CD14-positive monocyte (primary cell): ENCODE data around the gene AK1. TPM values are rescaled to one million over a fixed set of nuclear protein-coding genes. Genes with fewer than 3 reads are reported as not detected.

Source experiments
- DNase-seq, 3 donors: peaks; one replicate each; pipeline ENCODE4 v3.0.0-alpha.2; 2011 to 2022
- H2AFZ ChIP-seq: 2 replicates; pipeline ENCODE4 v1.6.0; 2012; ENCODE audit warnings: mild to moderate bottlenecking, low read depth, low read length, inconsistent platforms; ENCODE audit not compliant: insufficient read depth, poor library complexity, severe bottlenecking
- H3K27ac ChIP-seq, 2 donors: 1 replicate in 1 of 2; 2 replicates in 1 of 2; pipeline ENCODE4 v1.5.1; 2012 to 2013; ENCODE audit warnings: low read length in 2 of 2, control low read depth in 1 of 2, inconsistent platforms in 1 of 2, low read depth in 1 of 2, mild to moderate bottlenecking in 1 of 2
- H3K27me3 ChIP-seq, 2 donors: one replicate each; pipeline versions ENCODE4 v1.6.0 to v1.6.1; 2011 to 2013; ENCODE audit warnings: low read length in 2 of 2; ENCODE audit not compliant: control insufficient read depth in 2 of 2, insufficient read depth in 2 of 2
- H3K36me3 ChIP-seq, 2 donors: replicated peaks in 1 of 2; 1 replicate in 1 of 2; 2 replicates in 1 of 2; pipeline versions ENCODE4 v1.5.1 to v1.6.1; 2012 to 2013; ENCODE audit warnings: low read length in 2 of 2, control low read depth in 1 of 2, inconsistent platforms in 1 of 2, mild to moderate bottlenecking in 1 of 2; ENCODE audit not compliant: insufficient read depth in 2 of 2, control insufficient read depth in 1 of 2
- H3K4me1 ChIP-seq, 2 donors: 1 replicate in 1 of 2; 2 replicates in 1 of 2; pipeline versions ENCODE4 v1.5.1 to v1.6.1; 2012 to 2013; ENCODE audit warnings: low read length in 2 of 2, control low read depth in 1 of 2, inconsistent platforms in 1 of 2, mild to moderate bottlenecking in 1 of 2, moderate library complexity in 1 of 2; ENCODE audit not compliant: insufficient read depth in 2 of 2, control insufficient read depth in 1 of 2
- H3K4me2 ChIP-seq: replicated peaks from 2 replicates; pipeline ENCODE3; 2012; ENCODE audit warnings: low read length, moderate library complexity, mild to moderate bottlenecking; ENCODE audit not compliant: poor library complexity, severe bottlenecking; ENCODE audit errors: extremely low read depth
- H3K4me3 ChIP-seq, 3 experiments: fragments of 200-600 bp in 1 of 3; sonication (generic) in 1 of 3; replicated peaks in 1 of 3; 1 replicate in 2 of 3; 2 replicates in 1 of 3; pipeline ENCODE4 v1.5.1; 2011 to 2013; ENCODE audit warnings: low read length in 3 of 3, mild to moderate bottlenecking in 3 of 3, control low read depth in 2 of 3, low read depth in 2 of 3, inconsistent platforms in 1 of 3, moderate library complexity in 1 of 3
- H3K79me2 ChIP-seq: 2 replicates; pipeline ENCODE4 v1.6.0; 2012; ENCODE audit warnings: mild to moderate bottlenecking, control low read depth, inconsistent platforms, low read length, moderate library complexity; ENCODE audit not compliant: insufficient read depth
- H3K9ac ChIP-seq: 2 replicates; pipeline ENCODE4 v1.6.0; 2017; ENCODE audit warnings: low read length, mild to moderate bottlenecking; ENCODE audit not compliant: insufficient read depth, poor library complexity, severe bottlenecking
- H3K9me3 ChIP-seq, 2 donors: replicated peaks in 1 of 2; 1 replicate in 1 of 2; 2 replicates in 1 of 2; pipeline versions ENCODE4 v1.5.1 to v1.6.1; 2012 to 2013; ENCODE audit warnings: low read length in 2 of 2, control low read depth in 1 of 2; ENCODE audit not compliant: control insufficient read depth in 1 of 2, insufficient read depth in 1 of 2
- H4K20me1 ChIP-seq: 2 replicates; pipeline ENCODE4 v1.6.0; 2012; ENCODE audit warnings: mild to moderate bottlenecking, low read length, control low read depth, moderate library complexity; ENCODE audit not compliant: insufficient read depth
- H3K27ac Mint-ChIP-seq, 7 donors: one replicate each; pipeline ENCODE4 v1.8.0; 2020; ENCODE audit warnings: mild to moderate bottlenecking in 7 of 7, mixed read lengths in 7 of 7, moderate library complexity in 6 of 7, inconsistent platforms in 2 of 7
- H3K27me3 Mint-ChIP-seq, 3 donors: one replicate each; pipeline ENCODE4 v1.8.0; 2021 to 2022; ENCODE audit warnings: low read depth in 3 of 3, mild to moderate bottlenecking in 3 of 3, mixed read lengths in 3 of 3, moderate library complexity in 3 of 3, inconsistent platforms in 1 of 3
- H3K36me3 Mint-ChIP-seq, 2 donors: one replicate each; pipeline ENCODE4 v1.8.0; 2020; ENCODE audit warnings: mixed read lengths in 2 of 2, inconsistent platforms in 1 of 2, mild to moderate bottlenecking in 1 of 2
- H3K4me1 Mint-ChIP-seq: one replicate; pipeline ENCODE4 v1.8.0; 2020; ENCODE audit warnings: mild to moderate bottlenecking, mixed read lengths
- H3K4me3 Mint-ChIP-seq, 2 donors: one replicate each; pipeline ENCODE4 v1.8.0; 2020; ENCODE audit warnings: mild to moderate bottlenecking in 2 of 2, mixed read lengths in 2 of 2, moderate library complexity in 1 of 2
- H3K9me3 Mint-ChIP-seq, 7 donors: one replicate each; pipeline ENCODE4 v1.8.0; 2020 to 2022; ENCODE audit warnings: mixed read lengths in 7 of 7, mild to moderate bottlenecking in 6 of 7, moderate library complexity in 6 of 7, inconsistent platforms in 2 of 7
- WGBS: methylation state at CpG from one replicate; pipeline ENCODE4 v1.1.5; 2013; ENCODE audit warnings: missing lambda C conversion rate; ENCODE audit not compliant: insufficient coverage; 5-methylcytosine and 5-hydroxymethylcytosine counted together
- intact Hi-C, 2 donors: fragments of 100-400 bp; cut with micrococcal nuclease; formaldehyde crosslinking; loops; one replicate each; pipeline versions ENCODE4 v1.15.0 to v1.15.1; 2023
- polyA plus RNA-seq, 3 donors: library from polyadenylated mRNA; depleted of rRNA in 1 of 3; unstranded in 2 of 3; stranded (reverse) in 1 of 3; fragments of 300-500 nt in 2 of 3; fragments of >200 nt in 1 of 3; fragmentation: Illumina TruSeq in 2 of 3; gene quantifications; 1 replicate in 2 of 3; 2 replicates in 1 of 3; pipeline ENCODE4 v1.2.3, GENCODE V29; 2012 to 2021
- TF ChIP-seq, protein P1 (sequence below): fragments of 200-600 bp; IDR thresholded peaks from one replicate; pipeline ENCODE4 v1.8.0; 2022; ENCODE audit warnings: antibody characterized with exemption, mild to moderate bottlenecking

The AK1 gene
- polyA plus RNA-seq, 3 donors: 3.5 TPM; not detected in 2

DNA sequence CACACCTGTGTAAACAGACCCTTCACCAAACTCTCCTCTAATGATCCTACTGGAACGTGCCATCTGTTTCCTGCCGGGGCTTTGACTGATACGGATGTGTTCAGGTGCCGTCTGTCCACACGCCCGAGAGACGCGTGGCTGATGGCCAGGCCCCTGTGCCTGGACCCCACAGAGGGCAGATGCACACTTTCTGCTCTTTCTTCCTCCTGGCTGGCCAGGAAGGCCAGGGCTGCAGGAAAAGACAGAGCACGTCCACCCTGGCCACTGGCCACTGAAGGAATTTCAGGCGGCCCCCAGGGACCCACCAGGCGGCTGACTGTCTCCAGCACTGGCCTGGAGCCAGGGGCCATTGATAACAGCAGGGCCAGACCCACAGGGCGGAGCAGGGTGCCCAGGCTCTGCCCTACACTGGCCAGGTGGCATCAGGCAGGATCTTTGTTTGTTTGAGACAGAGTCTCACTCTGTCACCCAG is 19.4 kb downstream of the AK1 start:
- no peak for DNase-seq
- Mint-ChIP-seq H3K36me3 (peaks cover 3 to 4% of the 10 kb centered on the region in 2 donors), H3K4me1 (peaks cover 59% of the 10 kb centered on the region), H3K4me3 (peak overlapping the region in 1 of 2 donors; percentile 1), H3K27me3 (peaks cover 0 to 5% (median 1%) of the 10 kb centered on the region in 3 donors), H3K27ac (no peak overlapping the region), H3K9me3 (peaks cover 0 to 2% (median 0%) of the 10 kb centered on the region in 7 donors)
- Histone ChIP-seq H3K4me2 (no peak overlapping the region), H4K20me1 (peaks cover 2% of the 10 kb centered on the region), H3K9me3 (no peaks in the 10 kb centered on the region), H3K9ac (no peak overlapping the region), H3K4me1 (peaks cover 60 to 61% of the 10 kb centered on the region in 2 donors), H3K27ac (no peak overlapping the region), H3K27me3 (no peaks in the 10 kb centered on the region), H3K36me3 (no peaks in the 10 kb centered on the region), H2AFZ (no peak overlapping the region), H3K79me2 (no peaks in the 10 kb centered on the region), H3K4me3 (no peak overlapping the region)
- 38% methylated on average over 12 of the region's 12 CpGs for WGBS
- TF ChIP-seq, protein P1, sequence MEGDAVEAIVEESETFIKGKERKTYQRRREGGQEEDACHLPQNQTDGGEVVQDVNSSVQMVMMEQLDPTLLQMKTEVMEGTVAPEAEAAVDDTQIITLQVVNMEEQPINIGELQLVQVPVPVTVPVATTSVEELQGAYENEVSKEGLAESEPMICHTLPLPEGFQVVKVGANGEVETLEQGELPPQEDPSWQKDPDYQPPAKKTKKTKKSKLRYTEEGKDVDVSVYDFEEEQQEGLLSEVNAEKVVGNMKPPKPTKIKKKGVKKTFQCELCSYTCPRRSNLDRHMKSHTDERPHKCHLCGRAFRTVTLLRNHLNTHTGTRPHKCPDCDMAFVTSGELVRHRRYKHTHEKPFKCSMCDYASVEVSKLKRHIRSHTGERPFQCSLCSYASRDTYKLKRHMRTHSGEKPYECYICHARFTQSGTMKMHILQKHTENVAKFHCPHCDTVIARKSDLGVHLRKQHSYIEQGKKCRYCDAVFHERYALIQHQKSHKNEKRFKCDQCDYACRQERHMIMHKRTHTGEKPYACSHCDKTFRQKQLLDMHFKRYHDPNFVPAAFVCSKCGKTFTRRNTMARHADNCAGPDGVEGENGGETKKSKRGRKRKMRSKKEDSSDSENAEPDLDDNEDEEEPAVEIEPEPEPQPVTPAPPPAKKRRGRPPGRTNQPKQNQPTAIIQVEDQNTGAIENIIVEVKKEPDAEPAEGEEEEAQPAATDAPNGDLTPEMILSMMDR: no peak
- intact Hi-C loops: no loop called here

DNA sequence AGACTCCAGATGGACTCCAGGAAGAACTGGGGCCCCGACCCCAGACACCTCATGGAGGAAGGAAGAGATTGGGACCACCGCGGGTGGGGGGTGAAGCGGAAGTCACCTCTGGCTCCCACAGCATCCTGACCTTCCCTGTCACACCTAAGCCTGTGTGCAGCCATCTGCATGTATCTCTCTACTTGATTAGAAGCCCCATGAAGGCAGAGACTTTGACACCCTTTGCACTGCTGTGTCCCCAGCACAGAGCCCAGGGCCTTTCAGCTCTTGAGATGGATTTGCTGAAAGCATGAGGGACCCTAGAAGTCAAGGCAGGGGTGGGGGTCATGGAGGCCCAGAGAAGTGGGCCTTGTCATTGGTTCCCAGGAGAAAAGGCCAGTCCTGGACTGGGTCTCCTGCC is 20.2 kb downstream of the AK1 start:
- no peak overlapping the region for H3K27ac Mint-ChIP-seq
- peaks cover 0 to 2% (median 0%) of the 10 kb centered on the region in 7 donors for H3K9me3 Mint-ChIP-seq
- Histone ChIP-seq H3K79me2 (no peaks in the 10 kb centered on the region), H3K36me3 (no peaks in the 10 kb centered on the region), H3K9ac (no peak overlapping the region), H4K20me1 (peaks cover 6% of the 10 kb centered on the region), H3K4me3 (no peak overlapping the region), H3K9me3 (no peaks in the 10 kb centered on the region), H2AFZ (no peak overlapping the region), H3K4me1 (peaks cover 60% of the 10 kb centered on the region in 2 donors), H3K4me2 (no peak overlapping the region), H3K27me3 (no peaks in the 10 kb centered on the region), H3K27ac (no peak overlapping the region)
- no peak overlapping the region for H3K4me3 Mint-ChIP-seq
- H3K4me1 Mint-ChIP-seq: peaks cover 59% of the 10 kb centered on the region
- DNase-seq: no peak
- TF ChIP-seq, protein P1: no peak
- peaks cover 0 to 5% (median 1%) of the 10 kb centered on the region in 3 donors for H3K27me3 Mint-ChIP-seq
- H3K36me3 Mint-ChIP-seq: peaks cover 5 to 8% of the 10 kb centered on the region in 2 donors
- intact Hi-C loops: no loop called here
- WGBS: no CpG with 5 or more reads among the region's 4 CpGs
